C4-2B (cell line): ENCODE data around the gene SARS1.

Source experiments
- CTCF ChIP-seq: fragments of 450-650 bp; conservative IDR thresholded peaks from 2 replicates; pipeline ENCODE4 v1.5.1; 2017; ENCODE audit warnings: mild to moderate bottlenecking
- ZFX ChIP-seq: fragments of 450-650 bp; IDR thresholded peaks from 2 replicates; pipeline ENCODE4 v1.6.1; 2017

- no peak for TF ChIP-seq CTCF
- no peak for TF ChIP-seq ZFX
These were observed 40.9 kb downstream of the SARS1 start for GRCh38 chr1:109254621-109255096.
